Astrocyte of the cerebellum (primary cell): Measurements from ENCODE around the gene SPATS1.

Experiments
- DNase-seq: peaks from one replicate; pipeline ENCODE4 v3.0.0-alpha.2; 2011; ENCODE audit warnings: low read depth
- H3K4me3 ChIP-seq: 2 replicates; pipeline ENCODE4 v1.5.1; 2011; ENCODE audit warnings: mild to moderate bottlenecking, low read depth, low read length, moderate library complexity
- in situ Hi-C: cut with HindIII; loops from 2 replicates; pipeline ENCODE4 v1.10.0; 2017; ENCODE audit warnings: low sequenced_read_pairs
- TF ChIP-seq, protein P1 (sequence below): IDR thresholded peaks from 2 replicates; pipeline ENCODE4 v1.5.1; 2012; ENCODE audit warnings: low read length, low read depth, moderate library complexity, mild to moderate bottlenecking; ENCODE audit errors: missing control alignments

The SPATS1 gene

GRCh38 chr6:44381739-44382138, 39.3 kb downstream of the SPATS1 start:
- in situ Hi-C loops = no loop called here
- TF ChIP-seq, protein P1, sequence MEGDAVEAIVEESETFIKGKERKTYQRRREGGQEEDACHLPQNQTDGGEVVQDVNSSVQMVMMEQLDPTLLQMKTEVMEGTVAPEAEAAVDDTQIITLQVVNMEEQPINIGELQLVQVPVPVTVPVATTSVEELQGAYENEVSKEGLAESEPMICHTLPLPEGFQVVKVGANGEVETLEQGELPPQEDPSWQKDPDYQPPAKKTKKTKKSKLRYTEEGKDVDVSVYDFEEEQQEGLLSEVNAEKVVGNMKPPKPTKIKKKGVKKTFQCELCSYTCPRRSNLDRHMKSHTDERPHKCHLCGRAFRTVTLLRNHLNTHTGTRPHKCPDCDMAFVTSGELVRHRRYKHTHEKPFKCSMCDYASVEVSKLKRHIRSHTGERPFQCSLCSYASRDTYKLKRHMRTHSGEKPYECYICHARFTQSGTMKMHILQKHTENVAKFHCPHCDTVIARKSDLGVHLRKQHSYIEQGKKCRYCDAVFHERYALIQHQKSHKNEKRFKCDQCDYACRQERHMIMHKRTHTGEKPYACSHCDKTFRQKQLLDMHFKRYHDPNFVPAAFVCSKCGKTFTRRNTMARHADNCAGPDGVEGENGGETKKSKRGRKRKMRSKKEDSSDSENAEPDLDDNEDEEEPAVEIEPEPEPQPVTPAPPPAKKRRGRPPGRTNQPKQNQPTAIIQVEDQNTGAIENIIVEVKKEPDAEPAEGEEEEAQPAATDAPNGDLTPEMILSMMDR = no peak
- no peak for DNase-seq
- no peak overlapping the region for H3K4me3 ChIP-seq

DNA sequence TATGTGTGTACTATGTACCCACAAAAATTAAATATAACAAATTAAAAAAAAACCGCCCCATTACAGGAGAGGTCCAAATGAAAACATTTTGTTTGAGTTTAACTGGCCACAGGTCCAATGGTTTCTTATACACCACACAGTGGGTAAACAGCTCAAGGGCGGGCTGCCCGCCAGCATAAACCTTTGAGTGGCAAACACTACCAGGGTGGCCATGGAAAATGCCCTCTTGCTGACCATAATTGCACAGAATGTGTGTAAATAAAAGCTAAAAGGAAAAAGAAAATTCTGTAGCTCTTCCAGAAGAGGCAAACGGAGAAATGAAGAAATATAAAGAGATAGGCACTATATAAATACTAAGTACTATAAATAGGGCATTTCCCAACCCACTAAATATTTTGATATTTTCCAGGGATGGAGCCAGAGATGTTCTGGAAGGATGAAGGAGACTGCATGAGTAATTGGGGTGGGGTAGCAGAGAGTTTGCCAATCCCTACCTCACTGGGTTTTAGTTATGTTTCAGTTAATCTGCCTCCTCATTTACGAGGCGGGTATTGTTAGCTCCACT, 44.0 kb downstream of the SPATS1 start:
- in situ Hi-C loops = no loop called here
- DNase-seq = no peak
- peak overlapping the region; percentile 76 for H3K4me3 ChIP-seq
- TF ChIP-seq, protein P1 = no peak

GRCh38 chr6:44386929-44387345, 44.5 kb downstream of the SPATS1 start:
- H3K4me3 ChIP-seq = peak overlapping the region; percentile 76
- DNase-seq = no peak
- TF ChIP-seq, protein P1 = no peak
- in situ Hi-C loops = no loop called here

DNA sequence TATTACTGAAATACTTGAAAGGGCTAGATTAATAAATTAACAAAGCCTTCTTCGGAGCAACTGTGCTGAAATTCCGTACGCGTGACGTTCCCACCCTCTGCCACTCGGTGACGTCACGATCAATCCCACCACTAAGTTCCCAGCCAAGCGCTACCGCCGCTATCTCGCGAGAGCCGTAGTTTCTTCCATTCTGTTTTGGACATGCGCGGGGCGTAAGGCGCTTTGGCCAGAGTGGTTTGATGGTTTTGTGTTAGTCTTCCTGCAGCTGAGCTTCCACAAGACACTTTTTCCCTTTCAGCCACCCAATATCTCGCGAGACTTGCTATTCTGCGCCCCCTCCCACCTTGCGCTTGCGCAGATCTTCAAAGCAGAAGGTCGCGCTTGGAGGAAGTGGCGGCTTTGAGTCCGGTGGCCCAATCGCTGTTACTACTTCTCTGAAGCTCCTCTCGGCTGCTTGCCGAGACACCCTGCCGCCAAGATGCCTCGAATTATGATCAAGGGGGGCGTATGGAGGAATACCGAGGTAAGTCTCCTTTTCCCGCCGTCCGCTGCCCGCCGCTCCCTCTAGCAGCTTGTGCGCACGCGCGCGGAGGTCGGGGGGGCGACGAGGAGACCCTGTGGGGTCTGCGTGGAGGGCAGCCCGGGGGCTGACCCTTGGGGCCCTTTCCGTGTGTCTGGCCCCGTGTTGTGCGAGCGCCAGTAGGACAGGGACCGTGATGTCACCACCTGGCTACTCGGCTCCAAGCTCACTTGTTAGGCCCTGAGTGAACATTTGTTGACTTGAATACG, 45.1 kb downstream of the SPATS1 start, which contains the start of gene CDC5L:
TSS of gene CDC5L (plus strand) at position 361 of the 789 bp plus-strand sequence. CDS start at position 479, 118 bp downstream.
- H3K4me3 ChIP-seq = peak within 1 kb of the TSS; percentile 76
- in situ Hi-C loops = no loop called here
- DNase-seq = peak; percentile 100
- TF ChIP-seq, protein P1 = no peak

GRCh38 chr6:44388135-44388487, 45.7 kb downstream of the SPATS1 start:
- in situ Hi-C loops = no loop called here
- no peak for DNase-seq
- TF ChIP-seq, protein P1 = no peak
- peak overlapping the region; percentile 76 for H3K4me3 ChIP-seq

- H3K4me3 ChIP-seq = peak overlapping the region; percentile 76
- no peak for DNase-seq
- in situ Hi-C loops = no loop called here
- TF ChIP-seq, protein P1 = no peak
These were observed 46.4 kb downstream of the SPATS1 start for GRCh38 chr6:44388887-44389286.
